ENCODE data around the gene THUMPD1. TPM values are rescaled to one million over a fixed set of nuclear protein-coding genes. Genes with fewer than 3 reads are reported as not detected.
"Not testable (repeated sequence)": the region's sequence is repeated elsewhere in the genome, so short reads cannot be mapped to it uniquely, and the experiment has no call there.

The THUMPD1 gene
- total and polyA plus RNA-seq, 11 donors: 9.8 to 35.5 (median 18.6) TPM

DNA sequence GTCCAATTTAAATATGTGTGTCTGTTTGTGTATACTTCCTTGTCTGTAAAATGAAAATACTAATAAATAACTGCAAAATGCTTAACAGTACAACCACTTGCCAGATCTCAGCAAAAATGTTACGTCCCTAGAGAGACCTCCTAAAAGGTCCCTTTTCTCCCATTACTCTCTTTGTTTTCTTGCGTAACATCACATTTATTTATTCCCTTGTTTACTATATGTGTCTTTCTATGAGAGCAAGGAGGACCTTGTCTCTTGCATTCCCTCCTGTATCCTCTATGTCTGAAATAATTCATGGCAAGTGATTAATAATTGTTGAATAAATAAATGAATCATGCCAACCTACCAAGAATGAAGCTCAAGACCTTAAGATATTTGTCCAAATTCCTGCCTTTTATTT, 24.1 kb upstream of the THUMPD1 start:
- no peaks in the 10 kb centered on the region for H3K27me3 ChIP-seq
- peaks cover 0 to 14% (median 0%) of the 10 kb centered on the region in 12 donors for H3K9me3 ChIP-seq
- no peak for DNase-seq
- no peaks in the 10 kb centered on the region for H3K36me3 ChIP-seq
- H3K27ac ChIP-seq: no peak overlapping the region
- no peak for ATAC-seq
- intact Hi-C loops (cut with DNase I): loop anchor here in 1 of 10 donors (10.0 kb wide), 1 partner anchor 59 kb away; no protein-coding TSS in a partner anchor
- H3K4me3 ChIP-seq: no peak overlapping the region
- H3K4me1 ChIP-seq: peaks cover 0 to 13% (median 0%) of the 10 kb centered on the region in 12 donors
- TF ChIP-seq, protein P1, sequence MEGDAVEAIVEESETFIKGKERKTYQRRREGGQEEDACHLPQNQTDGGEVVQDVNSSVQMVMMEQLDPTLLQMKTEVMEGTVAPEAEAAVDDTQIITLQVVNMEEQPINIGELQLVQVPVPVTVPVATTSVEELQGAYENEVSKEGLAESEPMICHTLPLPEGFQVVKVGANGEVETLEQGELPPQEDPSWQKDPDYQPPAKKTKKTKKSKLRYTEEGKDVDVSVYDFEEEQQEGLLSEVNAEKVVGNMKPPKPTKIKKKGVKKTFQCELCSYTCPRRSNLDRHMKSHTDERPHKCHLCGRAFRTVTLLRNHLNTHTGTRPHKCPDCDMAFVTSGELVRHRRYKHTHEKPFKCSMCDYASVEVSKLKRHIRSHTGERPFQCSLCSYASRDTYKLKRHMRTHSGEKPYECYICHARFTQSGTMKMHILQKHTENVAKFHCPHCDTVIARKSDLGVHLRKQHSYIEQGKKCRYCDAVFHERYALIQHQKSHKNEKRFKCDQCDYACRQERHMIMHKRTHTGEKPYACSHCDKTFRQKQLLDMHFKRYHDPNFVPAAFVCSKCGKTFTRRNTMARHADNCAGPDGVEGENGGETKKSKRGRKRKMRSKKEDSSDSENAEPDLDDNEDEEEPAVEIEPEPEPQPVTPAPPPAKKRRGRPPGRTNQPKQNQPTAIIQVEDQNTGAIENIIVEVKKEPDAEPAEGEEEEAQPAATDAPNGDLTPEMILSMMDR (IDR thresholded peaks at IDR 0.05): no peak
- no peak for TF ChIP-seq POLR2A (IDR thresholded peaks at IDR 0.05)
- WGBS, 4 donors: 91 to 96% (median 94%) methylated on average over 2 of the region's 2 CpGs

GRCh38 chr16:20764448-20764847, 22.8 kb upstream of the THUMPD1 start:
- Histone ChIP-seq H3K4me1 (peaks cover 0 to 13% (median 0%) of the 10 kb centered on the region in 12 donors), H3K9me3 (peaks cover 0 to 14% (median 0%) of the 10 kb centered on the region in 12 donors), H3K27ac (peak overlapping the region in 1 of 12 donors; percentile 85)
- not testable (repeated sequence) for DNase-seq, H3K27me3 ChIP-seq, ATAC-seq, H3K36me3 ChIP-seq, H3K4me3 ChIP-seq
- 69 to 84% (median 73%) methylated on average over 1 of the region's 1 CpG for WGBS, 4 donors
- intact Hi-C loops (cut with DNase I): loop anchor here in 1 of 10 donors (10.0 kb wide), 1 partner anchor 60 kb away; no protein-coding TSS in a partner anchor

GRCh38 chr16:20763461-20764232, 22.0 kb upstream of the THUMPD1 start, which contains the start of gene ACSM3:
ACSM3 (plus strand) TSS chr16:20764014; CDS start chr16:20770035, 6,021 bp downstream.
- Histone ChIP-seq H3K27ac (peak within 1 kb of the TSS in 6 of 12 donors; percentile 10 to 85 (median 24)), H3K4me1 (peaks cover 0 to 13% (median 0%) of the 10 kb centered on the region in 12 donors), H3K36me3 (no peaks in the 10 kb centered on the region), H3K27me3 (no peaks in the 10 kb centered on the region), H3K9me3 (peaks cover 0 to 14% (median 0%) of the 10 kb centered on the region in 12 donors), H3K4me3 (peak within 1 kb of the TSS in 10 of 12 donors; percentile 17 to 62 (median 44))
- intact Hi-C loops (cut with DNase I): loop anchor here in 1 of 10 donors (10.0 kb wide), 1 partner anchor 61 kb away; no protein-coding TSS in a partner anchor
- ATAC-seq (peak; percentile 61 to 93 (median 90)), DNase-seq (peak in 3 of 5 donors; percentile 27 to 44 (median 37))
- TF ChIP-seq, protein P1 (IDR thresholded peaks at IDR 0.05): no peak
- no peak for TF ChIP-seq POLR2A (IDR thresholded peaks at IDR 0.05)
- 28 to 47% (median 35%) methylated on average over 10 of the region's 10 CpGs for WGBS, 4 donors

DNA sequence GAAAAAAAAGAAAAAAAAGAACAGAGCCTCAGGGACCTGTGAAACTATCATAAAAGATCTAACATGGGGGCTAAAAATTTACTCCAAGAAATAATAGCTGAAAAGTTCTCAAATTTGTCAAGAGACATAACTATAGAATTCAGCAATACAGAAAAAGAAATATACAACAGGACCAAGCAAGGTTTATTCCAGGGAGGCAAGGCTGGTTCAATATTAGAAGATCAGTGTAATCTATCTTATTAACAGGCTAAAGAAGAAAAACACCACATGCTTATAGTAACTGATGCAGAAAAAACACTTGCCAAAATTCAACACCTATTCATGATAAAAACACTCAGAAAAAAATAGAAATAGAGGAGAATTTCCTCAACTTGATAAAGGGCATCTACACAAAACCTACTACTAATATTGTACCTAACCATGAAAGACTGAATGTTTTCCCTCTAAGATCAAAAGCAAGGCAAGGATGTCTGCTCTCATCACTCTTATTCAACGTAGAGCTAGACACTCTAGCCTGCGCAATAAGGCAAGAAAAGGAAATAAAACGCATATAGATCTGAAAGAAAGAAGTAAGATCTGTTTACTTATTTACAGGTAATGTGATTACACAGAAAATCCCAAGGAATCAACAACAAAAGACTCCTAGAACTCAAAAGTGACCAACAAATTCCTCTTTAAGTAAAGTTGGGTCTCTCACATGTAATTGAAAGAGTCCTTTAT, 20.9 kb upstream of the THUMPD1 start:
- Histone ChIP-seq H3K4me1 (peaks cover 0 to 13% (median 0%) of the 10 kb centered on the region in 12 donors), H3K36me3 (no peaks in the 10 kb centered on the region), H3K27me3 (no peaks in the 10 kb centered on the region), H3K27ac (no peak overlapping the region), H3K9me3 (peaks cover 0 to 14% (median 0%) of the 10 kb centered on the region in 12 donors), H3K4me3 (peak overlapping the region in 1 of 12 donors; percentile 62)
- no peak for ATAC-seq
- DNase-seq: no peak
- intact Hi-C loops (cut with DNase I): loop anchor here in 1 of 10 donors (10.0 kb wide), 1 partner anchor 62 kb away; no protein-coding TSS in a partner anchor
- 92 to 94% (median 93%) methylated on average over 3 of the region's 3 CpGs for WGBS, 4 donors
- TF ChIP-seq, protein P1 (IDR thresholded peaks at IDR 0.05): no peak
- no peak for TF ChIP-seq POLR2A (IDR thresholded peaks at IDR 0.05)

Measured in heart left ventricle (tissue), 16 donors.